Colon (tissue), 2 donors: ENCODE data around the gene ZXDC.

Source experiments
- FAIRE-seq: peaks from 2 replicates; lab custom pipeline; 2012; peaks lifted over from hg19 to GRCh38; lab: Jason Lieb, UNC
- donor health status: control.
- donor health status: control.

Gene ZXDC

GRCh38 chr3:126435456-126436315 is 40.0 kb downstream of the ZXDC start:
- FAIRE-seq: no peak

- FAIRE-seq: no peak
Measured at GRCh38 chr3:126434931-126435411, 40.7 kb downstream of the ZXDC start.

- FAIRE-seq: no peak
Measured at GRCh38 chr3:126434264-126434590, 41.5 kb downstream of the ZXDC start.

GRCh38 chr3:126433496-126434263 is 42.0 kb downstream of the ZXDC start:
- FAIRE-seq: no peak

GRCh38 chr3:126433105-126433430 is 42.6 kb downstream of the ZXDC start:
- FAIRE-seq: no peak

GRCh38 chr3:126432361-126433104 is 43.2 kb downstream of the ZXDC start:
- no peak for FAIRE-seq

- no peak for FAIRE-seq
Measured at GRCh38 chr3:126431103-126431534, 44.6 kb downstream of the ZXDC start.

- no peak for FAIRE-seq
Measured at GRCh38 chr3:126424751-126425150, 50.9 kb downstream of the ZXDC start.

GRCh38 chr3:126424039-126424717 is 51.5 kb downstream of the ZXDC start:
- FAIRE-seq: no peak

- FAIRE-seq: no peak
Measured at GRCh38 chr3:126423191-126424038, 52.3 kb downstream of the ZXDC start.

GRCh38 chr3:126422571-126423091 is 53.1 kb downstream of the ZXDC start:
- FAIRE-seq: no peak

- no peak for FAIRE-seq
Measured at GRCh38 chr3:126422121-126422520, 53.6 kb downstream of the ZXDC start.

GRCh38 chr3:126421573-126422119 is 54.0 kb downstream of the ZXDC start:
- FAIRE-seq: no peak

- FAIRE-seq: no peak
Measured at GRCh38 chr3:126419886-126420786, 55.6 kb downstream of the ZXDC start.

- no peak for FAIRE-seq
Measured at GRCh38 chr3:126419151-126419703, 56.5 kb downstream of the ZXDC start.

- no peak for FAIRE-seq
Measured at GRCh38 chr3:126418661-126419131, 57.0 kb downstream of the ZXDC start.

- FAIRE-seq: no peak
Measured at GRCh38 chr3:126417981-126418530, 57.6 kb downstream of the ZXDC start.

GRCh38 chr3:126417515-126417914 is 58.2 kb downstream of the ZXDC start:
- FAIRE-seq: no peak

GRCh38 chr3:126416943-126417342 is 58.7 kb downstream of the ZXDC start:
- no peak for FAIRE-seq
